ENCODE data around the gene MISP3.
"Not testable (repeated sequence)": the region's sequence is repeated elsewhere in the genome, so short reads cannot be mapped to it uniquely, and the experiment has no call there.

MISP3 gene

DNA sequence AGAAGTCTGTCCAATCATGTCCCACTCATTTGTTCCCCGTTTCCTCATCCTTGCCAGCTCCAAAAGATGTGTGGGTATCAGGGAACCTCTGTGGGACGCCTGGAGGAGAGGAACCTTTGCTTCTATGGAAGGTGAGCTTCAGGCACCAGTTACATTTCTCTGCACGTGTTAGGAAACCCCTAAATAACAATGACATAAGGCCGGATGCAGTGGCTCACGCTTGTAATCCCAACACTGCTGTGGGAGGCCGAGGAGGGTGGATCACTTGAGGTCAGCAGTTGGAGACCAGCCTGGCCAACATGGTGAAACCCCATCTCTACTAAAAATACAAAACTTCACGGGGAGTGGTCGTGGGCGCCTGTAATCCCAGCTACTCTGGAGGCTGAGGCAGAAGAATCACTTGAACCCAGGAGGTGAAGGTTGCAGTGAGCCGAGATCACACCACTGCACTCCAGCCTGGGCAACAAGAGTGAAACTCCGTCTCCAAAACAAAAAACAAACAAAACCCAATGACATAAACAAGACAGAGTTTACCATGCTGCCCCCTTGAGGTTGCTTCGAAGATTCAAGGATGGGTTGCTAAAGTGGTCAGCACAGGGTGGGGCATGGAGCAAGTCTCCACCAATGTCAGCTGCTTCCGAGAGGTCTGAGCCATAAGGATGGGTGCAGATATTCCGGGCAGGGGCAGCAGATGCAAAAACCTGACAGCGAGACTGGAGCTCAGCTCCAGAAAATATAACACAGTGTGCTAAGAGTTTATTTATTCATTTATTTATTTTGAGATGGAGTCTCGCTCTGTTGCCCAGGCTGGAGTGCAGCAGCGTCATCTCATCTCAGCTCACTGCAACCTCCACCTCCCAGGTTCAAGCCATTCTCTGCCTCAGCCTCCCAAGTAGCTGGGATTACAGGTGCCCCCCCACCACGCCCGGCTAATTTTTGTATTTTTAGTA lies 29.7 kb upstream of the MISP3 start:
- H3K4me3 ChIP-seq (ENCODE audit: low read length); H3K36me3 ChIP-seq (ENCODE audit: control insufficient read depth, insufficient read depth, low read length); H3K9ac ChIP-seq (ENCODE audit: low read length); H3K27me3 ChIP-seq (ENCODE audit: control insufficient read depth, insufficient read depth, low read length); H3K4me1 ChIP-seq (ENCODE audit: control insufficient read depth, insufficient read depth, low read length); H3K9me3 ChIP-seq (ENCODE audit: control insufficient read depth, low read length): not testable (repeated sequence)

- not testable (repeated sequence) for H3K4me1 ChIP-seq (ENCODE audit: control insufficient read depth, insufficient read depth, low read length); H3K9ac ChIP-seq (ENCODE audit: low read length); H3K4me3 ChIP-seq (ENCODE audit: low read length); H3K9me3 ChIP-seq (ENCODE audit: control insufficient read depth, low read length); H3K36me3 ChIP-seq (ENCODE audit: control insufficient read depth, insufficient read depth, low read length); H3K27me3 ChIP-seq (ENCODE audit: control insufficient read depth, insufficient read depth, low read length)
These were observed 24.7 kb upstream of the MISP3 start for GRCh38 chr19:14047866-14048265.

DNA sequence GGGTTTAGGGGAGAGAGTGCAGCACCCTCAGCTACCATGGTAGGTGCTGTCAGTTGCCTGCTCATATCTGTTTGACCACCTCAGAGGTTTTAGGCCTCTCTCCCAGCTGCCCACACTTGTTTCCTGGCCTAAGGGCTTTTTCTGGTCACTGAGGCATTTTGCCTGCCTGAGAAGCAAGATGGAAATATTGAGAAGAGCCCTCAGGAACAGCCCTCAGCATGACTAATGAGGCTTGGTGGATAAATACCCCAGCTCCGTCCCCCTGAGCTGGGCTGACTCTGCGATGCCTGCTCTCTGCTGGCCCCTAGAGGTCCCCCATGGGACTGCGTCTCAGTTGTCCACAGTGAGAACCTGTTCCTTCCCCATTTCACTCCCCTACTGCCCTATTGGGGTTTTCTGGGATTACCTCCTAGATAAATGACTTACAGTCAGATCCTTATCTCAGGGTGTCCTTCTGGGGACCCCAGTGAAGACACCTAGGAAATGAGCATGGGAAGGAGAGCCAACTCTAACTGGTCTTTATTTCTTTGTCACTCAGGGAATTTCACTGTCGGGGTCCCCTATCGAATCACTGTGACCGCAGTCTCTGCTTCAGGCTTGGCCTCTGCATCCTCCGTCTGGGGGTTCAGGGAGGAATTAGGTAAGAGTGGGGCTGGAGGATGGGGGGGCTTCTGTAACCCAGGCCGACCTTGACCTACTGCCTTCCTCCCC lies 24.0 kb upstream of the MISP3 start:
- H3K27me3 ChIP-seq (ENCODE audit: control insufficient read depth, insufficient read depth, low read length): no peaks in the 10 kb centered on the region
- no peaks in the 10 kb centered on the region for H3K4me1 ChIP-seq (ENCODE audit: control insufficient read depth, insufficient read depth, low read length)
- H3K9me3 ChIP-seq (ENCODE audit: control insufficient read depth, low read length): no peaks in the 10 kb centered on the region
- no peak overlapping the region for H3K4me3 ChIP-seq (ENCODE audit: low read length)
- no peaks in the 10 kb centered on the region for H3K36me3 ChIP-seq (ENCODE audit: control insufficient read depth, insufficient read depth, low read length)
- no peak overlapping the region for H3K9ac ChIP-seq (ENCODE audit: low read length)

DNA sequence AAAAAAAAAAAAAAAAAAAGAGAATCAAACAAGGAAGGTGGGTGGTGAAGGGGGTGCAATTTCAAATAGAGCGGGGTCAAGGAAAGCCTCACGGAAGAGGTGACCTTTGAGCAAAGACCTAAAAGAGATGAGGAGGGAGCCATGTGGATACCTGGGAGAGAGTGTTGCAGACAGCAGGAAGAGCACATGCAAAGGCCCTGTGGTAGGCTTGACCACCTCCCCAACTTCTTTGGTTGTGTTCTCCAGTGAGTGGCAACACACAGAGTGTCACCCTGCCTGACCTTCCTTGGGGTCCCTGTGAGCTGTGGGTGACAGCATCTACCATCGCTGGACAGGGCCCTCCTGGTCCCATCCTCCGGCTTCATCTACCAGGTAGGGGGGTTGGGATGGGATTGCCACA lies 22.1 kb upstream of the MISP3 start:
- Histone ChIP-seq H3K9me3 (ENCODE audit: control insufficient read depth, low read length) (no peaks in the 10 kb centered on the region), H3K36me3 (ENCODE audit: control insufficient read depth, insufficient read depth, low read length) (no peaks in the 10 kb centered on the region), H3K4me3 (ENCODE audit: low read length) (no peak overlapping the region), H3K9ac (ENCODE audit: low read length) (no peak overlapping the region), H3K27me3 (ENCODE audit: control insufficient read depth, insufficient read depth, low read length) (no peaks in the 10 kb centered on the region), H3K4me1 (ENCODE audit: control insufficient read depth, insufficient read depth, low read length) (no peaks in the 10 kb centered on the region)

- not testable (repeated sequence) for H3K9me3 ChIP-seq (ENCODE audit: control insufficient read depth, low read length); H3K9ac ChIP-seq (ENCODE audit: low read length)
These were observed 21.6 kb upstream of the MISP3 start for GRCh38 chr19:14050961-14051360.

DNA sequence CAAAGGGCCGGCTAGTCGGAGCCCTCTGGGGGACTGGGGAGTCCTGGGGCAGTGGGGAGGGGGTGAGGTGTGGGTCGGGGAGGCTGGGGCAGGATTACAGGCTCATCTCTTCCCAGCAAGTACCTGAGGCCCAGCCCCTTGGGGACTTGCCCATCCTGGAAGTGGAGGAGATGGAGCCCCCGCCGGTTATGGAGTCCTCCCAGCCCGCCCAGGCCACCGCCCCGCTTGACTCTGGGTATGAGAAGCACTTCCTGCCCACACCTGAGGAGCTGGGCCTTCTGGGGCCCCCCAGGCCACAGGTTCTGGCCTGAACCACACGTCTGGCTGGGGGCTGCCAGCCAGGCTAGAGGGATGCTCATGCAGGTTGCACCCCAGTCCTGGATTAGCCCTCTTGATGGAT lies 20.6 kb upstream of the MISP3 start:
- H3K9me3 ChIP-seq (ENCODE audit: control insufficient read depth, low read length): no peaks in the 10 kb centered on the region
- H3K36me3 ChIP-seq (ENCODE audit: control insufficient read depth, insufficient read depth, low read length): no peaks in the 10 kb centered on the region

More at GRCh38 chr19:14050961-14051360, 21.6 kb upstream of the MISP3 start:
- not testable (repeated sequence) for H3K4me1 ChIP-seq (ENCODE audit: control insufficient read depth, insufficient read depth, low read length); H3K4me3 ChIP-seq (ENCODE audit: low read length); H3K27me3 ChIP-seq (ENCODE audit: control insufficient read depth, insufficient read depth, low read length); H3K36me3 ChIP-seq (ENCODE audit: control insufficient read depth, insufficient read depth, low read length)

DNA sequence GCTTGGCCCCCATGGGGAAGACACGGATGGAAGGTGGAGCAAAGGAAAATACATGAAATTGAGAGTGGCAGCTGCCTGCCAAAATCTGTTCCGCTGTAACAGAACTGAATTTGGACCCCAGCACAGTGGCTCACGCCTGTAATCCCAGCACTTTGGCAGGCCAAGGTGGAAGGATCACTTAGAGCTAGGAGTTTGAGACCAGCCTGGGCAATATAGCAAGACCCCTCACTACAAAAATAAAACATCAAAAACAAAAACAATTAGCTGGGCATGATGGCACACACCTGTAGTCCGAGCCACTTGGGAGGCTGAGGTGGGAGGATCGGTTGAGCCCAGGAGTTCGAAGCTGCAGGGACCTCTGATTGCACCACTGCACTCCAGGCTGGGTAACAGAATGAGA lies 20.1 kb upstream of the MISP3 start:
- Histone ChIP-seq H3K36me3 (ENCODE audit: control insufficient read depth, insufficient read depth, low read length) (no peaks in the 10 kb centered on the region), H3K9ac (ENCODE audit: low read length) (no peak overlapping the region), H3K9me3 (ENCODE audit: control insufficient read depth, low read length) (no peaks in the 10 kb centered on the region), H3K4me1 (ENCODE audit: control insufficient read depth, insufficient read depth, low read length) (peaks cover 3% of the 10 kb centered on the region), H3K4me3 (ENCODE audit: low read length) (no peak overlapping the region), H3K27me3 (ENCODE audit: control insufficient read depth, insufficient read depth, low read length) (no peaks in the 10 kb centered on the region)

More for the DNA sequence above, 20.6 kb upstream of the MISP3 start:
- H3K4me3 ChIP-seq (ENCODE audit: low read length): no peak overlapping the region
- H3K9ac ChIP-seq (ENCODE audit: low read length): no peak overlapping the region
- no peaks in the 10 kb centered on the region for H3K27me3 ChIP-seq (ENCODE audit: control insufficient read depth, insufficient read depth, low read length)
- H3K4me1 ChIP-seq (ENCODE audit: control insufficient read depth, insufficient read depth, low read length): peaks cover 3% of the 10 kb centered on the region

- no peaks in the 10 kb centered on the region for H3K9me3 ChIP-seq (ENCODE audit: control insufficient read depth, low read length)
- no peaks in the 10 kb centered on the region for H3K36me3 ChIP-seq (ENCODE audit: control insufficient read depth, insufficient read depth, low read length)
- H3K9ac ChIP-seq (ENCODE audit: low read length): no peak overlapping the region
- H3K27me3 ChIP-seq (ENCODE audit: control insufficient read depth, insufficient read depth, low read length): peaks cover 4% of the 10 kb centered on the region
- H3K4me1 ChIP-seq (ENCODE audit: control insufficient read depth, insufficient read depth, low read length): peaks cover 3% of the 10 kb centered on the region
- no peak overlapping the region for H3K4me3 ChIP-seq (ENCODE audit: low read length)
These were observed 19.6 kb upstream of the MISP3 start for GRCh38 chr19:14053032-14053431.

DNA sequence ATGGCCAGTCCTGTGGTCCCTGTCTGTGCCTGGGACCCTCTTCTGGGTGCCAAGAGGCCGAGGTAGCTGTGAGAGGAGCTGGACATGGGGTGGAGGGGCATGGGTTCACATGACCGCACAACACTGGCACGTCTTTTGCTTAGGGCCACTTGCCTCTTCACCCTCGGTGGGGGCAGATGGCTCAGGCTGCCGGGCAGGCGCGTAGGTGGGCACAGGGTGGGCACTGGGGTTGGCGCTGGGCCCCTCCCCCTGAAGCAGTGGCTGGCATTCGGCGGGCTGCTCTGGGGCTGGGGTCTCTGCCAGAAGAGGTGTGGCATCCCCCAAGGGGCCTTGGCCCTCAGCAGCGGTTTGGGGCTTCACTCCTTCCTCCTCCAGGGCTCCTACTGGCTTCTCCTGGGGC lies 19.1 kb upstream of the MISP3 start:
- Histone ChIP-seq H3K9ac (ENCODE audit: low read length) (no peak overlapping the region), H3K4me1 (ENCODE audit: control insufficient read depth, insufficient read depth, low read length) (peaks cover 3% of the 10 kb centered on the region), H3K4me3 (ENCODE audit: low read length) (no peak overlapping the region), H3K9me3 (ENCODE audit: control insufficient read depth, low read length) (no peaks in the 10 kb centered on the region), H3K27me3 (ENCODE audit: control insufficient read depth, insufficient read depth, low read length) (peaks cover 8% of the 10 kb centered on the region), H3K36me3 (ENCODE audit: control insufficient read depth, insufficient read depth, low read length) (no peaks in the 10 kb centered on the region)

DNA sequence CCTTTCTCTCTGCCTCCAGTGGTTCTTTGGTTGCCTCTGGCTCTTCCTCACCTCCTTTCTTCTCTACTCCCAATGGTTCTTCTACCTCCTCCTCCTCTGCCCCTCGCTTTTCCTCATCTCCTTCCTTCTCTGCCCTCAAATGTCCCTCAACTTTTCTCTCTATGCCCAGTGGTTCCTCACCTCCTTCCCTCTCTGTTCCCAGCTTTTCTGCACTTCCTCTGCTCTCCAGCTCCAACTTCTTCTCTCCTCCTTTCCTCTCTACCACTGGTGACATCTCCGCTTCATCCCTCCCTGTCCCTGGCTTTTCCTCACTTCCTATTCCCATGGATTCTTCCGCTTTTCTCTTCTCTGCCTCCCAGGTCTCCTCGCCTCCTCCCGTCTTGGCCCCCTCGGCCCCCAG lies 18.5 kb upstream of the MISP3 start:
- peaks cover 14% of the 10 kb centered on the region for H3K27me3 ChIP-seq (ENCODE audit: control insufficient read depth, insufficient read depth, low read length)
- no peak overlapping the region for H3K9ac ChIP-seq (ENCODE audit: low read length)
- no peak overlapping the region for H3K4me3 ChIP-seq (ENCODE audit: low read length)
- no peaks in the 10 kb centered on the region for H3K36me3 ChIP-seq (ENCODE audit: control insufficient read depth, insufficient read depth, low read length)
- no peaks in the 10 kb centered on the region for H3K9me3 ChIP-seq (ENCODE audit: control insufficient read depth, low read length)
- H3K4me1 ChIP-seq (ENCODE audit: control insufficient read depth, insufficient read depth, low read length): peaks cover 3% of the 10 kb centered on the region

- Histone ChIP-seq H3K9me3 (ENCODE audit: control insufficient read depth, low read length) (no peaks in the 10 kb centered on the region), H3K4me3 (ENCODE audit: low read length) (no peak overlapping the region), H3K4me1 (ENCODE audit: control insufficient read depth, insufficient read depth, low read length) (peaks cover 3% of the 10 kb centered on the region), H3K9ac (ENCODE audit: low read length) (no peak overlapping the region), H3K36me3 (ENCODE audit: control insufficient read depth, insufficient read depth, low read length) (no peaks in the 10 kb centered on the region), H3K27me3 (ENCODE audit: control insufficient read depth, insufficient read depth, low read length) (peaks cover 16% of the 10 kb centered on the region)
These were observed 17.9 kb upstream of the MISP3 start for GRCh38 chr19:14054721-14055120.

DNA sequence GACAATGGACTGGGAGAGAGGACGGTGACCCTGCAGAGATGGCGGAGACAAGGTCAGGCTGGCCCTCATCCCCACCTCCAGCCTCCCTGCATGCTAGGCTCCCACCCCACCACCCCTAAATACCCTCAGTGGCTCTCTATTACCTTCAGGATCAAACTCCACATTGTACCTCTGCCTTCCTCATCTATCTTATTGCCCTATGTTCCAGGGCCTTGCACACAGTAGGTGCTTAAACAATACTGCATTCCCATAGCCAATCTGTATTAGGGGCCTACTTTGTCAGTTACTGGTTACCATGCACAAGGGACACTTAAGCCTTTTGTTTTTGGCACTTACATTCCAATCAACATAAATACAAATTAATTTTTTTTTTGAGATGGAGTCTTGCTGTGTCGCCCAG lies 17.2 kb upstream of the MISP3 start:
- Histone ChIP-seq H3K27me3 (ENCODE audit: control insufficient read depth, insufficient read depth, low read length) (peaks cover 18% of the 10 kb centered on the region), H3K9me3 (ENCODE audit: control insufficient read depth, low read length) (no peaks in the 10 kb centered on the region), H3K36me3 (ENCODE audit: control insufficient read depth, insufficient read depth, low read length) (no peaks in the 10 kb centered on the region), H3K9ac (ENCODE audit: low read length) (no peak overlapping the region), H3K4me1 (ENCODE audit: control insufficient read depth, insufficient read depth, low read length) (peaks cover 3% of the 10 kb centered on the region), H3K4me3 (ENCODE audit: low read length) (no peak overlapping the region)
